Duodenal mucosa (tissue), 2 donors: ENCODE results near the gene GPD2.

Experiments
- H3K27ac ChIP-seq: one replicate; pipeline ENCODE4 v1.7.0; 2013; ENCODE audit warnings: low read depth, low read length
- H3K27me3 ChIP-seq, 2 donors: one replicate each; pipeline ENCODE4 v1.7.0; 2013; ENCODE audit warnings: low read length in 2 of 2, control low read depth in 1 of 2; ENCODE audit not compliant: insufficient read depth in 2 of 2, control insufficient read depth in 1 of 2
- H3K36me3 ChIP-seq, 2 donors: one replicate each; pipeline ENCODE4 v1.7.0; 2013; ENCODE audit warnings: low read length in 2 of 2, control low read depth in 1 of 2; ENCODE audit not compliant: insufficient read depth in 2 of 2, control insufficient read depth in 1 of 2
- H3K4me1 ChIP-seq, 2 donors: one replicate each; pipeline ENCODE4 v1.7.0; 2013; ENCODE audit warnings: low read length in 2 of 2, control low read depth in 1 of 2; ENCODE audit not compliant: insufficient read depth in 2 of 2, control insufficient read depth in 1 of 2
- H3K4me3 ChIP-seq, 2 donors: one replicate each; pipeline ENCODE4 v1.7.0; 2013; ENCODE audit warnings: low read length in 2 of 2, low read depth in 1 of 2
- H3K9ac ChIP-seq, 2 donors: one replicate each; pipeline ENCODE4 v1.7.0; 2013; ENCODE audit warnings: low read length in 2 of 2, low read depth in 1 of 2
- H3K9me3 ChIP-seq, 2 donors: one replicate each; pipeline ENCODE4 v1.7.0; 2013; ENCODE audit warnings: low read length in 2 of 2, control low read depth in 1 of 2; ENCODE audit not compliant: control insufficient read depth in 1 of 2

GPD2 gene

GRCh38 chr2:156541706-156542105 lies 105.5 kb downstream of the GPD2 start:
- no peak overlapping the region for H3K4me3 ChIP-seq
- no peak overlapping the region for H3K27ac ChIP-seq
- peaks cover 5 to 10% of the 10 kb centered on the region in 2 donors for H3K4me1 ChIP-seq
- H3K36me3 ChIP-seq = no peaks in the 10 kb centered on the region
- no peaks in the 10 kb centered on the region for H3K9me3 ChIP-seq
- no peaks in the 10 kb centered on the region for H3K27me3 ChIP-seq
- no peak overlapping the region for H3K9ac ChIP-seq

GRCh38 chr2:156548413-156548812 lies 112.2 kb downstream of the GPD2 start:
- H3K27ac ChIP-seq = no peak overlapping the region
- H3K4me1 ChIP-seq = no peaks in the 10 kb centered on the region
- H3K9me3 ChIP-seq = no peaks in the 10 kb centered on the region
- no peak overlapping the region for H3K9ac ChIP-seq
- no peaks in the 10 kb centered on the region for H3K27me3 ChIP-seq
- peaks cover 10 to 12% of the 10 kb centered on the region in 2 donors for H3K36me3 ChIP-seq
- no peak overlapping the region for H3K4me3 ChIP-seq

GRCh38 chr2:156553714-156554442 lies 117.7 kb downstream of the GPD2 start:
- H3K27me3 ChIP-seq = no peaks in the 10 kb centered on the region
- H3K4me3 ChIP-seq = no peak overlapping the region
- no peak overlapping the region for H3K27ac ChIP-seq
- H3K36me3 ChIP-seq = peaks cover 18 to 22% of the 10 kb centered on the region in 2 donors
- H3K9me3 ChIP-seq = no peaks in the 10 kb centered on the region
- no peak overlapping the region for H3K9ac ChIP-seq
- H3K4me1 ChIP-seq = no peaks in the 10 kb centered on the region

- no peak overlapping the region for H3K4me3 ChIP-seq
- H3K36me3 ChIP-seq = peaks cover 8 to 18% of the 10 kb centered on the region in 2 donors
- no peak overlapping the region for H3K27ac ChIP-seq
- H3K9me3 ChIP-seq = no peaks in the 10 kb centered on the region
- H3K4me1 ChIP-seq = peaks cover 3 to 13% of the 10 kb centered on the region in 2 donors
- no peaks in the 10 kb centered on the region for H3K27me3 ChIP-seq
- no peak overlapping the region for H3K9ac ChIP-seq
These were observed 125.1 kb downstream of the GPD2 start for GRCh38 chr2:156561326-156561725.

- Histone ChIP-seq H3K4me1 (peaks cover 3 to 13% of the 10 kb centered on the region in 2 donors), H3K27me3 (no peaks in the 10 kb centered on the region), H3K9me3 (no peaks in the 10 kb centered on the region), H3K4me3 (no peak overlapping the region), H3K27ac (no peak overlapping the region), H3K36me3 (peaks cover 5 to 18% of the 10 kb centered on the region in 2 donors), H3K9ac (no peak overlapping the region)
These were observed 125.9 kb downstream of the GPD2 start for GRCh38 chr2:156562124-156562523.

GRCh38 chr2:156563994-156564753 lies 128.0 kb downstream of the GPD2 start:
- no peaks in the 10 kb centered on the region for H3K9me3 ChIP-seq
- no peaks in the 10 kb centered on the region for H3K27me3 ChIP-seq
- no peak overlapping the region for H3K27ac ChIP-seq
- H3K4me1 ChIP-seq = peaks cover 3 to 13% of the 10 kb centered on the region in 2 donors
- H3K36me3 ChIP-seq = peaks cover 4 to 5% of the 10 kb centered on the region in 2 donors
- no peak overlapping the region for H3K4me3 ChIP-seq
- no peak overlapping the region for H3K9ac ChIP-seq

GRCh38 chr2:156565066-156565710 lies 129.0 kb downstream of the GPD2 start:
- Histone ChIP-seq H3K4me1 (peaks cover 3 to 13% of the 10 kb centered on the region in 2 donors), H3K27me3 (no peaks in the 10 kb centered on the region), H3K27ac (no peak overlapping the region), H3K9ac (no peak overlapping the region), H3K9me3 (no peaks in the 10 kb centered on the region), H3K4me3 (no peak overlapping the region), H3K36me3 (peaks cover under 1 to 14% of the 10 kb centered on the region in 2 donors)

GRCh38 chr2:156573710-156574109 lies 137.5 kb downstream of the GPD2 start:
- H3K27me3 ChIP-seq = no peaks in the 10 kb centered on the region
- H3K9ac ChIP-seq = no peak overlapping the region
- no peaks in the 10 kb centered on the region for H3K4me1 ChIP-seq
- peaks cover 9 to 15% of the 10 kb centered on the region in 2 donors for H3K36me3 ChIP-seq
- H3K4me3 ChIP-seq = no peak overlapping the region
- no peak overlapping the region for H3K27ac ChIP-seq
- no peaks in the 10 kb centered on the region for H3K9me3 ChIP-seq

GRCh38 chr2:156574112-156574511 lies 137.9 kb downstream of the GPD2 start:
- H3K9me3 ChIP-seq = no peaks in the 10 kb centered on the region
- no peak overlapping the region for H3K27ac ChIP-seq
- no peaks in the 10 kb centered on the region for H3K4me1 ChIP-seq
- no peak overlapping the region for H3K4me3 ChIP-seq
- peaks cover 9 to 13% of the 10 kb centered on the region in 2 donors for H3K36me3 ChIP-seq
- H3K9ac ChIP-seq = no peak overlapping the region
- H3K27me3 ChIP-seq = no peaks in the 10 kb centered on the region

- Histone ChIP-seq H3K4me3 (no peak overlapping the region), H3K9ac (no peak overlapping the region), H3K27ac (no peak overlapping the region), H3K4me1 (no peaks in the 10 kb centered on the region), H3K9me3 (no peaks in the 10 kb centered on the region), H3K36me3 (peaks cover 4 to 5% of the 10 kb centered on the region in 2 donors), H3K27me3 (no peaks in the 10 kb centered on the region)
These were observed 139.8 kb downstream of the GPD2 start for GRCh38 chr2:156576005-156576404.
